Measurements from ENCODE around the gene GALNTL6.

DNA sequence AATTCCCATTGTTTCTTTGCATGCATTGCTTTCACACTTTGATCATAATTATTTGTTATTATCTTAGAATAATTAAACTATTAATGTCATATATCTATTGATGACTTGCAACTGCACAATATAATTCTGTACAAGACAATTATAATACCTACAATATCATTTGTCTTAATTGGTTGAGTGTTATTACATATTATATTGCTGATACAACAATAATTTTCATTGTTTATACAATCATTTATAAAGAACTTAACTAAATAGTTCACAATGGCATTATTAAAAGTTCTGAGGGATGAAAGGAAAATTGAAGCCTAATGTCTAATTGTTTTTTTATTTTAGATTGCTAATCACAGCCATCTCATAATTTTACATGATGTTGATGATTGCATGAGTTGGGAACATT, 227.6 kb downstream of the GALNTL6 start:
- TF ChIP-seq YY1 (IDR thresholded peaks at IDR 0.05; ENCODE audit: insufficient read depth, insufficient read length) = no peak
- no peak for TF ChIP-seq ZNF274 (IDR thresholded peaks at IDR 0.05; ENCODE audit: low read depth, low read length)
- no peak for TF ChIP-seq SUZ12 (IDR thresholded peaks at IDR 0.05; ENCODE audit: extremely low read depth, insufficient read depth, insufficient read length)
